HG02970 (cell line): Measurements from ENCODE around the gene NFAM1.

Experiments
- ATAC-seq: cut with Tn5 transposase; IDR thresholded peaks from one replicate; pipeline ENCODE4 v1.9.1; 2021; ENCODE audit warnings: mild to moderate bottlenecking, moderate library complexity, moderate number of reproducible peaks; ENCODE audit not compliant: unreplicated experiment, low FRiP score

The NFAM1 gene

DNA sequence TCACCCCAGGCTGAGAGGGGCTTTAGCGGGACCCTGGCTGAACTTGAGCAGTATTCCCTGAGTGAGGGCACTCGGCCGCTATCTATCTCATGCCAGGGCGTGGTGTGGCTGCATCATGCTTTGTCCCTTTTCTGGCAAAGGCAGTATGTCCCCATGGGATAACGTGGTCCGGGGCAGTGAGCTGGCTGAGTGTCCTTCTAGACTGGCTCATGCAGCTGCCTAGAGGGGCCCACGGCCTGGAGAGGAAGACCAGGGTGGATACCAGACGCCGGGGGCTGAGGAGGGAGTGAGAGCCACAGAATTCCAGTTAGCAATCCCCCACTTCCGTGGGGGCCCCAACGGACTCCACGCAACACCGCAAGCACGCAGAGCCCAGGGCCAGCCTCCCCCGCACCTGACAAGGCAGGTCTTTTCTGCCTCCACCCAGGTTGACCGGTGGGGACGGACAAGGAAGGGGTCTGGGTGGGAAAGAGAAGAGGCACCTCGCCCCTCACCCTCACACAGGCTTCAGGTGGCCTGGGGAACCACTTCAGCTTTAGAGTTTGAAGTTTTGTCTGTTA is 15.5 kb downstream of the NFAM1 start:
- no peak for ATAC-seq

DNA sequence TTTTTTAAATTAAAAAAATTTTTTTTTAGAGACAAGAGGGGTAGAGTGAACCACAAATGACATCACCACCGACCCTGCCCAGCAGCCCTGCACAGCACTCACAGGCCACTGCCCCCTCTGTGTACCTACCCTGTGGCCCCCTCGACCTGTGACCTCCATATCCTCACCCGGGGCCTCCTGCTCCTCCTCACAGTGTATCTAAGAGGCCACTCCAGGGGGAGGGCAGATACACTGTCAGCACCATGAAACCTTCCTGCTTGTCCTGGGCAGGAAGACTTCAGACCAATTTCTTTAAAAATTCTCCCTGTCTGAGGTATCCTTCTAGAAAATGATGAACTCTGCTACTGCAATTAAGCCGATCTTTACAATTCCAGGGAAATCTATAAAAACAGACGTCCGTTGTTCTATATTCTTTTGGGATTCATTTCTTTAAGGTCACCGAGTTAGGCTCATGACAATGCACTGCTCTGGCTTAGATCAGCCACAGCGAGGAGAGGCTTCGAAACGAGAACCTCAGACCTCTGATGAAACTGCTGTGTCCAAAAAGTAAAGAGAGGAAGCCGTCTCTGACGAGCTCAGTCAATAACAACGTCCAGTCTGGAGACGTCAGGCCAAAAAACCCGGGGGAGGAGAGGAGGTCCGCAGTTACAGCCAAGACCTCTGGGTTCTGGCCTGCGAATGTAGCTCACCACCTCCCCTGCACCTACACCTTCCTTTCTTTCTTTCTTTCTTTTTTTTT is 17.5 kb downstream of the NFAM1 start:
- no peak for ATAC-seq

DNA sequence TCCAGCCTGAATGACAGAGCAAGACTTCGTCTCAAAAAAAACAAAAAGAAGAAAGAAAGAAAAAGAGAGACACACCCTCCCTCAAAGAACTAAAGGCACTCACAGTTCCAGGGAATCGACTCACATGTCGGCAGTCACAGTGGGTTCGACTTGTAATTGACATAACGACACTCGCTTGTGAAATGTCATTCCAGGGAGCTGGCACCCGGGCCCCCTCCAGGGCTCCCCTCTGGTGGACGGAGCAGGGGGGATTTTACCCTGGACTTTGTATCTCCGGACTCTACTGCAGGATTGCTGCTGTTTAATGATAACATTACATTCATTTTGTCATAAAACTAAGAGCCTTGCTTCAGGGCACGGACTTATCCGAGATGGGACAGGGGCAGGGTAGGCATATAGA is 18.2 kb downstream of the NFAM1 start:
- no peak for ATAC-seq

DNA sequence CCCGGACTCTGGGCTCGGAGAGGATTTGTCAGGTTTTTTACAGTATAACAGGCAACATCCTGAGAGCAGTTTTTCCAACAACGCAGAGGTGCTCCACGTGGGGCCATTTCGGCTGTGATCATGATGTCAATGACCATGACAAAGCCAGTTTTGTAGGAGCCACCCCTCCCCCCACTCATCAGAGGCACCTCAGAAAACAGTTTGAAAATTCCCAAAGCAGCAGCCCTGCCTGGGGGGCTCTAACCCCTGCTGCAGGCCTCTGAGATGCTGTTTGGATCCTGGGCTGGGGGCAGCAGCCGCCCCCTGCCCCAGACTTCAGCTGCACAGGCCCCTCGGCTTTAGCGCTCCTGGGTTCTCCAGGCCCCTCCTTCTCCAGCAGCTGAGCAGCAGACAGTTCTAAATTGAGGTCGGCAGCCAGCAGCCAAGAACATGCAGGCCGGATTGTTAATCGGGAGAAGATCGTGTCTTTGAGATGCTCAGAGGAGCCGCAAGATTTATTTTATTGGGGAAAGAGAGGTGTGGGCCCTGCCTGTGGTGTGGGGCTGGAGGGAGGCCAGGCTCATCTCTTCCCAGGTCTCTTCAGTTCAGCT is 19.4 kb downstream of the NFAM1 start:
- no peak for ATAC-seq

DNA sequence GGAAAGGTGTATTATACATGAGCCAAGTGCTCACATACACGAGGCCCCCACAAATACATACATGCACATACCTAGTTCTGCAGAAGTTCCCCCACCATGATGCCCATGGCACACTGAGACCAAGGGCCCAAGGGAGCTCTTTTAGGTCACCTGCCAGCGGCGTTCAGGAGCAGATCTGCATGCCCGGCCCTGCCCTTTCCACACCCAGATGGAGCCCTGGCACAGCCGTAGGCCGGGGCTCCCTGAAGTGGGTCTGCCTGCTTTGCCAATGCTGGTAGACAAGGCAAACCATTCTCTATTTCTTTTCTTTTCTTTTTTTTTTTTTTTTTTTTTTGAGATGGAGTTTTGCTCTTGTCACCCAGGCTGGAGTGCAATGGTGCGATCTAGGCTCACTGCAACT is 21.5 kb downstream of the NFAM1 start:
- ATAC-seq: no peak

DNA sequence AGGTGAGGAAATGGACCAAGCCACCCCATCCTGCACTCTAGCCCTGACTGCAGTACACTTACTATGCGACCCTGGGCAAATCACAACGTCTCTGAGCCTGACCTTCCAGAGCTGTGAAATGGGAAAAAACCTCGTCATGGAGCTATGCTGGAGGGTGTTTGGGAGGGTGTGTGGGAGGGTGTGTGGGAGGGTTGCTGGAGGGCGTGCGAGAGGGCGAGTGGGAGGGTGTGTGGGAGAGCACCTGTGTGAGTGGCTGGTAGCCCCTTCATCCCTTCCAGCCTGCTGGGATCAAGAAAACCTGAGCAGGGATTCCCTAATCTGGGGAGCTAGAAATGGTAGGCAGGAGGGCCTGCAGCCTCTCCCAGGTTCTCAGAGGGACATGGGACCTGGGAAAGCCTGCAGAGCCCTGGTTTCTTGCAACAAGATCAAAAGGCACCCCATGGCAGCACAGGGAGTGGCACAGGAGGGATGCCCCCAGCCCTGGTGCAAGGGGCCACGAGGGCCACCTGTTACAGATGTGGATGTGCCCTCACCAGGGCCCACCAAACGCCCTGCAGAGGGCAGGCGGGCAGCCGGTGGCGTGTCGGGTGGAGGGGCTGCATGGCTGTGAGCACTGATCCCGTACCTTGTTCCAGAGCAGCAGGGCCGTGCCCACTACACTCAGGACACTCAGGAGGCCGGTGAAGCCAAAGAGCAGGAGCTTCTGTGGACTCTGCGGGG is 23.2 kb downstream of the NFAM1 start:
- ATAC-seq: no peak

DNA sequence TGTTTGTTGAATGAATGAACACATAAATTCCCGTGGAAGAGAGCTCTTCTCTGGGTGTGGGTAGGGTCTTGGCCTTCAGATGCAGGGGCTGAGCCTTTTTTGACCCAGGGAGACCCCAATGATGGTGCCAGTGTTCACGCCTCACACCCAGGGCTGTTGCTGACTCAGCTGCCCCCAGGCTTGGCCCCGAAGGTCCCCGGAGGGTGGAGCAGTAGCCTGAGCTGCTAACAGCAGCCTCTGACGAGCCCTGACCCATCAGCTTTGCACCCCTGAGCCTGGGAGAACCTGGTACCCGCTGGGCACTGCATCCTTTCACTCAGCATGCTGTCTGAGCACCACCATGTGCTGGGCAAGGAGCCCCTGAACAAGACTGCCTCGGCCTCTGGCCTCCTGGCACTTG is 23.9 kb downstream of the NFAM1 start:
- ATAC-seq: no peak

DNA sequence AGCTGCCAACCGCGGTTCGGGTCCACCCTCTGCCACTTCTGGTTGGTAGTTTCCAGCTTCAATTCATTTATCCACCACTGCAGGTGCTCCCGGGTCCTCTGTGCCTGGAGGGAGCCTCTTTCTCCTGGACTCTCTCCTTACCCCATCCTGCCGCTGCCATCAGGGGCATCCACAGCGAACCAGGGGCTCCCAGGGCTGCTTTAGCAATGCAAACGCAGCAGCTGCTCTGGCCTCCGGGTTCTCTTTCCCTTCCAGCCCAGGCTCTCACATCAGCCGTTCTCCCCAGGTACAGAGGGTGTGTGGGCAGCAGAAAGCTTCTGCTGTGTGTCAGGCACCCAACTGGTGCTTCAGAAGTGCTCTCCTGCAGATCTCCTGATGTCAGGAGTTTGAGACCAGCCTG is 27.9 kb downstream of the NFAM1 start:
- no peak for ATAC-seq

DNA sequence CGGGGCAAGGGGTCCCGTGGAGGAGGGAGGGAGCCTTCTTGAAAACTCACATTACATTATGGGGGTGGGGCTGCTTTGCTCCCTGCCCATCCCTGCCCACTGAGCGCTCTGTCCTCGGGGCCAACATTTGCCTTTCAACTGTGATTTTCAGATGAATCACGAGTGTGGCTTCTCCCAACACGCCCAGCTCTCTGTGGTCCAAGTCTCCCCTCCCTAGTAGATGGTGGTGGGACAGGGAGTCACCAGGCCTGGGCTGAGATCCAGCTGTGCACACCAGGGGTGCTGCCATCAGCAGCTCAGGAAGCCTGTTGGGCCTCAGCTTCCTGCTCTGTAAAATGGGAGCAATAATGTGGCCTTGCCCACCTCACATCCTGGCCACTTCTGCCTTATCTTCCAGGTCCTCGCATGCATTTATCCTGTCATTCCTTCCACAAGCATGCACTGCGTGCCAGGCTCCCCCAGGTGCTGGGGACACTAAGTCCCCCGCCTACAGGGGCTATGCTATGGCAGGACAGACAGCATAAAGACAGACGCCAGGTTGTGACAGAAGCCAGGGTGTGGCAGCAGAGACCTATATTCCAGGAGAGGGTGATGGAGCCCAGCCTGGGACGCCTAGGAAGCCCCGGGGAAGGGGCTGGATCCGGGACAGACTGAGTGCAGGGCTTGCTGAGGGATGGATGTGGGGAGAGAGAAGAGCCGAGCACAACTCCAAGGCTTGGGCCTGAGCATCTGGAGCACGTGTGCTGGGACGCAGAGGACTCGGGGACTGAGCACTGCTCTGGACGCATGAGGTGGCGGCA is 30.5 kb downstream of the NFAM1 start:
- ATAC-seq: no peak

DNA sequence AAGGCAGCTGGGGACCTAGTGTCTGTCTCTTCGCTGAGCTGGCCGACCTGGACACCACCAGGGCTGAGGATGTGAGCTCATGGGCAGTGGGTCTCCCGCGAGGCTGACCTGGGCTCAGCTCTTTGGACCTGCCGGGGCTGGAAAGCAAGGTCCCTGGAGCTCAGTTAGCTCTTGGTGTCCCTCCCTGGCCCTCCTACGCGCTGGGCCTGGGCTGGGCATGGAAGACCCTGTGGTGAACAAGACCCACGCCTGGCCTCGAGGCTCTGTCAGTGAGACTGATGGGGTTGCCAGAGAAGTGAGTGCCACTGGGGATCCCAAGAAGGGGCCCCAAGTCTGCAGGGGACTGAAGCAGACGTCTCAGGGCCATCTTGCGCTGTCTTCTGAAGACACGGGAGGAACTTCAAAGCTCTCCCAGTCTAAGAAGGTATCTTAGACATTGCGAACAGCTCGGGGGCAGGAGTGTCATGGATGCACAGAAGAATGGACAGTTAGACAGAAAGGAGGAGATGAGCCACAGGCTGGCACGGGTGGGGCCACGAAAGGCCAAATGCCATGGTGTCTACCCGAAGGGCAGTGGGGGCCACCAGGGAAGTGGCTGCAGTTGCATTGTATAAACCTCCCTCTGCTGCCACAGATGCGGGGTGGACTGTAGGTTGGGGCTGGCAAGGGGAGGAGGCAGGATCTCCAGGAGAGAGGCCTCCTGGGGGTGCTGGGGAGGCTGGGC is 31.2 kb downstream of the NFAM1 start:
- no peak for ATAC-seq

DNA sequence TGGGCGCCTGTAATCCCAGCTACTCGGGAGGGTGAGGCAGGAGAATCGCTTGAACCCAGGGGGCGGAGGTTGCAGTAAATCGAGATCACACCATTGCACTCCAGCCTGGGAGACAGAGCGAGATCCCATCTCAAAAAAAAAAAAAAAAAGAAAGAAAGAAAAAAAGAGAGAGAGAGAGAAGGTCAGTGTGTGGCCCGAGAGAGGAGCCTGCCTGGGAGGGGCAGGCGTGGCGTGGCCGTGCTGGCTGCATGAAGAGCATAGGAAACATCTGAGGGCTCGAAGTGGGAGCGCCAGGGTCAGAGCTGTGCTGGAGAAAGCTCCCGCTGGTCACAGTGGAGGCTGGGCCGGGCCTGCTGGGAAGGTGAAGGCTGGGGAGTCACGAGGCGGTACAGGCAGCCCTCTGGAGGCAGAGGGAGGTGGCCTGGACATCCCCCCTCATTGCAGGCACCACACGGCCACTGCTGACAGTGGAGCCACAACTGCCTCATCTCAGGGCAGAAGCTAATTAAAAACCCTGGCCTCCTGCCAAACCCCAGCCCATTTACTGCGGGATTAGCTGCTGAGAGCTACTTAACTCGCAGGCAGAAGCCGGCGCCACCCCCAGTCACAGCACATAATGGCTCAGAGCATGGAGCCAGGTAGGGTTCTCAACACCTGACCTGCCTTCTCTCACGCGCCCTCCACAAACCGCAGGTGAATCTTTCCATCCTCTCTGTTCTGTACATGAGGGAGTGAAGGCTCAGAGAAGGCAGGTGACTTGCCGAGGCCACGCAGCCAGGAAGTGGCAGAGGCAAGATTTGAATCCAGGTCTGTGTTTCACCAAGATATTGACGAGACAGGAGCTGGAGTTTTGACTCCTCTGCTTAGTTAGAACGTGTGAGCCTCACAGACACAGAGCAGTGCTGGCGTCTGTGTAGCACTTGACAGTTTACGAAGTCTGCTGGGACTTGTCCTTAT is 32.6 kb downstream of the NFAM1 start:
- no peak for ATAC-seq

DNA sequence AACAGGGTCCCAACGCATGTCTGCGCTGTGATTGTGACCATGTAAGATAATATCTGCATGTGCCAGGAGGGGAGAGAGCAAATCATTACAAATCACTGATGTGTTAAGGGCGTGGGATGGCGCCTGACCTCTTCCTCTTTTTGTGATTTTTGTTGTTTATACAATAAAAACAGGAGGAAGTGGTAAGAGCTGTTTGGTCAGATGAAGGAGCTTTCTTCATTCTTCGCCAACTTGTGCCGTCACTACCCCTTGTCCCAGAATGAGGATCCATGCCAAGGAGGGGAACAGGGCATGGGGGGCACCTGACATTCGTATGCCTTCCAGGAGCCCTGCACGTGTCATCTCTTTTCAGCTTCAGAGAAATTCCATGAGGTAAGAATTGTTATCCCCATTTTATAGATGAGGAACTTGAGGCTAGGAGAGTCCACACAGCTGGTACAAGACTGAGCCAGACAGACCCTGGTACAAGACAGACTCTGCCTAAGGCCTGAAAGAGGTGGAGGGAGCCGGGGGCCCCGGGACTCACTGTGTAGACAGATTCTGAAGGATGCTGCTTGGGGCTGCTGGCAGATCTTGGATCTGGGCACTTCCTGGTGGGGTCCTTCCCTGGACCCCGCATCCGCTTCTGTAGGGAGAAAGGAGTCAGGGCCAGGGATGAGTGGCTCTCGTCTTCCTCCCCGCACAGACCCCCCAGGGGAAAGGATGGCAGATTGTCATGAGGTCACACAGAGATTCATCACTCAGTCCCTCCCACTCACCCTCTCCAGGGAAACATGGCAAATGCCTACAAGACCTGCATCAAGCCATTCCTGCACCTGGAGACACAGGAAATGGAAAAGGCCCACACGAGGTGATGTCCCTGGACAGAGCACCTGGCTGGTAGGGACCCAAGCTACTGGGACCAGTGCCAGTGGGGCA is 34.6 kb downstream of the NFAM1 start:
- ATAC-seq: no peak

DNA sequence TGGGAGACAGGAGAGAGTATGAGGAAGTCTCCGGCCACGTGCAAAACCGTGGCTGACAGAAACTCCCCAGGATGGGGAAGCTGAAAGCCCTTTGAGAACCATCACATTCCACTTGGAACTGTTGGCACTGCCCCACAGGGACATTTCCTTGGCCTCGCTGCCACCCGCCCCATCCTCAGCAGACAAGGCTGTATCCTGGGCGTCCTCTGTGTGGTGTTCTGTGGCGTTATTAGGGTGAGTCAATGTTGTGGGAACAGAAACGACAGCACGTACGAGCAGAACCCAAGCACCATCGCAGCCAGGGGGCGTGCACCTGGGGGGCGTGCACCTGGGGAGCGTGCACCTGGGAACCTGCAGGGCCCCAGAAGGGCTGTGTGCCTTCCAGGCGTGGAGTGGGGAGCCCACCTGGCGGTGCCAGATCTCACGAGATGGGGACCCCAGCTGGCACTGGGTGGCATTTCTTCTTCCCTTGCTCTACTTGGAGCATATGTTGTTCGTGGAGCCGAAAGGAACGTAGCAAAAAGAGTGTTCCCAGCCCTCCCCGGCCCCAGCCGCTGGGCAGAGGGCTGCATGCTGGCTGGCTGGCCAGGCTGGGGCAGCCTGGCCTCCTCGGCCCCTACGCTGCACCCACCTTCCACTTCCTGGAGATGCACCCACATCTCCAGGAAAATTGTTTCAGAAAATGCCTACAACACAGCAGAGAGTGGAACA is 35.4 kb downstream of the NFAM1 start:
- ATAC-seq: no peak

DNA sequence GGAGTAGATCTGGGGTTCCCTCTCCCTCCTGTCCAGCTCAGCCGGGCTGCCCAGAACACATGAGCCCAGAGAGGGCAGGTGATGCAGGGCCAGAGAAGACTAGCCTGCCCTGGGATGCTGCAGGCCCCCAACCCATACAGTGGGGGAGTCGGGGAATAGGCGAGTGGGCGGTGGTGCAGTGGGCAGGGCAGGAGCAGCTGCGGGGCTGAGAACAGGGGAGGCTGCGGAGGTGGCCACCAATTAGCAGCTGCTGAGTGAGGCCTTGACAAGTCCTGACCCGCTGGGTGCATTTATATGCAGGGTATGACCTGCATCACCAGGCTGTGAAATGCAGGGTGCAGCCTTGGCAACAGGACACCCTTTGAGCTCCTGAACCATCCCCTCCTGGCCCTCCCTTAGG is 43.1 kb downstream of the NFAM1 start:
- no peak for ATAC-seq

DNA sequence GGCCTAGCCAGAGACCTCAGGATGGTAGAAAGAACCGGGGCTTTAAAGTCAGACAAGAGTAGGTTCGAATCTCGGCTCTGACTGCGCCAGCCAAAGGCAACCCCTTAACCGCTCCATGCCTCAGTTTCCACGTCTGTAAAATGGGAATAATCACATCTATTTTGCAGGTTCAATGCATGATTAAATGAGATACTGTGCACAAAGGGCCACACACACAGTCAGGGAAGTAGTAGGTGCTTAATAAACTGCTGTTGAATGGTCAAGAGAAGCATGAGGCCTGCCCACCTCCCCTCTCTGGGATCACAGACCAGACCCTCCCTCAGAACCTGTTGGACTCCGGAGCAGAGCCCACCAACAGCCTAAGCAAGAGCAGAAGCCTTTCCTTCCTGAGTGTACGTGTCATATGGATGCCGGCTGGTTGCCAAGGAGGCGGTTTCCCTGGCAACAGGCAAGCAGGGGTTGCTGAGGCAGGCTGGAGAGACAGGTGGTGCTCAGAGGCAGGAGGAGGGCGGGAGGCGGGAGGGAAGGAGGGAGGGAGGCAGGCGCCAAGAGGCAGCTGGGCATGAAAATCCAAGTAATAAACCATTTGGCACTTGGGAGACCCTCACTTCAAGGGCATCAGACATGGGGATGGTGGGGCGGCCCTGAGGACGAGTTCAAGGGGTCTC is 43.9 kb downstream of the NFAM1 start:
- ATAC-seq: no peak

DNA sequence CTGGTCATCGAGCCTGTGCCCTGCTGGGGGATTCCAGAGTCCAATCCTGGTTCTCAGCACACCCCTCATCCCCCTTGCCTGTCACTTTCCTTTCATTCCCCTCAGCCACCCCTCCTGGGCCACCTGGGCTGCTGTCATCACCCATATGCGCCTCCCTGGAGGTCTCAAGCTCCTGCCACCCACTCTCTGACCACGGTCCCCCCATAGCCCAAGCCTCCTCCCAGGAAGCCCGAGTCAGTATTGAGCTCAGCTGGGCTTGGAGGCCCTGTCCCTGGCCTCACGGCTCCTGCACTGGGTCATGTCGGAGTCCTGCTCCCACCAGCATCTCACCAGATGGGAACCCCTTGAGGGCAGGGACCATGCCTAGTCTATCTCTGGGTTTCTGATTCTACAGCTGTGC is 44.6 kb downstream of the NFAM1 start:
- no peak for ATAC-seq

DNA sequence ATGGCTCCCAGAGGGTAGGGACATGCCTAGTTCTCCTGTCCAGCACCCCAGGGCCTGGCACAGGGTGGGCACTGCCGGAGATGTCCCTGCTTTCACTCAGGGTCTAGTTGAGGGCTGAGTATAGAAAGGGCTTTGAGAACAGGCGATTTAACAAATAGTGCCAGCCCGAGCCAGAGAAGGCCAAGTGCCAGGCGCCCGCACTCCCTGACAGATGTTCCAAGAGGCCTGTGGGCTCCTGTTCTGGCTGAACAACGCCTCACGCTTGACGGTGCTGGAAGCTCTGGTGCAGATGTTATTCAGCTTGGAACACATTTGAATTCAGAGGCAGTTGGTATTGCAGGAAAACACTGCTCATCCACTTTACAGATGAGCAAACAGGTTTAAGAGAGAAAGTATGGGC is 46.5 kb downstream of the NFAM1 start:
- ATAC-seq: no peak
